Natural killer cell treated with Interleukin-12 subunit alpha and Interleukin-12 subunit beta and Interleukin-15 and Interleukin-18, amount 100 ng/mL, for 72 hours (primary cell): ENCODE results near the gene RAP1B. TPM values are rescaled to one million over a fixed set of nuclear protein-coding genes. Genes with fewer than 3 reads are reported as not detected.

Source experiments
- total RNA-seq, 2 donors: library from RNA; stranded (reverse); gene quantifications; one replicate each; pipeline ENCODE4 v1.2.3, GENCODE V29; 2022

Gene RAP1B
- total RNA-seq, 2 donors from 2014 or later = 328 to 448 TPM

Other genes with a start within 250 kb of the RAP1B start
- 100 to 1,000 TPM in 1 of 2 donors, 10 to 100 TPM in 1; 77.3 to 111 TPM for gene NUP107, start 76.1 kb downstream of the RAP1B start, total RNA-seq
- gene SLC35E3, start 135.3 kb downstream of the RAP1B start, total RNA-seq = 10 to 100 TPM in 1 of 2 donors, 1 to 10 TPM in 1; 8.7 to 12.7 TPM
- gene MDM2, start 197.3 kb downstream of the RAP1B start, total RNA-seq = 100 to 1,000 TPM; 248 to 253 TPM